GM19463 (cell line): ENCODE data around the gene EFCAB5.
"Not testable (repeated sequence)": the region's sequence is repeated elsewhere in the genome, so short reads cannot be mapped to it uniquely, and the experiment has no call there.

Experiments used
- ATAC-seq: cut with Tn5 transposase; IDR thresholded peaks from one replicate; pipeline ENCODE4 v1.9.1; 2021; ENCODE audit warnings: mild to moderate bottlenecking, moderate library complexity; ENCODE audit not compliant: unreplicated experiment

EFCAB5 gene

GRCh38 chr17:30000755-30001257, 59.4 kb downstream of the EFCAB5 start:
- no peak for ATAC-seq

- ATAC-seq: no peak
Observed at GRCh38 chr17:30002088-30002487, 60.7 kb downstream of the EFCAB5 start.

GRCh38 chr17:30005709-30006320, 64.4 kb downstream of the EFCAB5 start:
- ATAC-seq: no peak

DNA sequence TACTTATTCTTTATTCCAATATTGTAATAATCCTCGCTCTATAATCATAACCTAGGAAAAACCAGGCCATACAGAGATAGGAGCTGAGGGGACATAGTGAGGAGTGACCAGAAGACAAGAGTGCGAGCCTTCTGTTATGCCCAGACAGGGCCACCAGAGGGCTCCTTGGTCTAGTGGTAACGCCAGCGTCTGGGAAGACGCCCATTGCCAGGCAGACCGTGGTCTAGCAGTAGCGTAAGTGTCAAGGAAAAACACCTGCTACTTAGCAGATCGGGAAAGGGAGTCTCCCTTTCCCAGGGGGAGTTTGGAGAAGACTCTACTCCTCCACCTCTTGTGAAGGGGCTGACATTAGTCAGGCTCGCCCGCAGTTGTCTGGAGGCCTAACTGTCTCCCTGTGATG, 70.5 kb downstream of the EFCAB5 start:
- not testable (repeated sequence) for ATAC-seq

DNA sequence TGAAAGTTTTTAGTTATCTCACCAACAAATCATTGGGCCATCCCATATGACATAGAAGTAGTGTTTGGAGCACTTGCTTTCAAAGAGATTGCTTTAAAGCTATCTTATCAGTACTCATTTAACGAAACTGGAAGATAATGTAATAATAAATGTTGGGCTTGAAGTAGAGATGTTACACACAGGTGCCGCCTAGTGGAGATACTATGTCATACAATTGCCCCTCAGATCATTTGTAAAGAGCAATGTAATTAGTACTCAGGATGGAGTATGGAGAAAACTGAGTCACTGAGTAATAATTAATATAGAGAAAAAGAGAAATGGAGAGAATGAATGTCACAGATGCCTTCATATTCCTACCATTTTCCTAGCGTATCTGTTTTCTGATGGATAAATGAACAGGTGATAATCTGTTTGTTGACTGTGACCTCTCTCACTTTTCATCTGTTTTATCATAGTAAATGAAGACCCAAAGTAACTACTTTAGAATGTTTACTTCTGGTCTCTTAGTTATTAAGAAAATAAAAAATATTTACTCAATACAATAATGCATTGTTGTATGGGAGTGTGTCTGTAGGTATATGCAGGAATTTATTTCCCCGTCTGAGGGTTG, 80.4 kb downstream of the EFCAB5 start:
- ATAC-seq: no peak

DNA sequence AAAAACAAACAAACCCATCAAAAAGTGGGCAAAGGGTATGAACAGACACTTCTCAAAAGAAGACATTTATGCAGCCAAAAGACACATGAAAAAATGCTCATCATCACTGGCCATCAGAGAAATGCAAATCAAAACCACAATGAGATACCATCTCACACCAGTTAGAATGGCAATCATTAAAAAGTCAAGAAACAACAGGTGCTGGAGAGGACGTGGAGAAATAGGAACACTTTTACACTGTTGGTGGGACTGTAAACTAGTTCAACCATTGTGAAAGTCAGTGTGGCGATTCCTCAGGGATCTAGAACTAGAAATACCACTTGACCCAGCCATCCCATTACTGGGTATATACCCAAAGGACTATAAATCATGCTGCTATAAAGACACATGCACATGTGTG, 83.9 kb downstream of the EFCAB5 start:
- ATAC-seq: not testable (repeated sequence)

GRCh38 chr17:30027676-30028075, 86.2 kb downstream of the EFCAB5 start:
- no peak for ATAC-seq

DNA sequence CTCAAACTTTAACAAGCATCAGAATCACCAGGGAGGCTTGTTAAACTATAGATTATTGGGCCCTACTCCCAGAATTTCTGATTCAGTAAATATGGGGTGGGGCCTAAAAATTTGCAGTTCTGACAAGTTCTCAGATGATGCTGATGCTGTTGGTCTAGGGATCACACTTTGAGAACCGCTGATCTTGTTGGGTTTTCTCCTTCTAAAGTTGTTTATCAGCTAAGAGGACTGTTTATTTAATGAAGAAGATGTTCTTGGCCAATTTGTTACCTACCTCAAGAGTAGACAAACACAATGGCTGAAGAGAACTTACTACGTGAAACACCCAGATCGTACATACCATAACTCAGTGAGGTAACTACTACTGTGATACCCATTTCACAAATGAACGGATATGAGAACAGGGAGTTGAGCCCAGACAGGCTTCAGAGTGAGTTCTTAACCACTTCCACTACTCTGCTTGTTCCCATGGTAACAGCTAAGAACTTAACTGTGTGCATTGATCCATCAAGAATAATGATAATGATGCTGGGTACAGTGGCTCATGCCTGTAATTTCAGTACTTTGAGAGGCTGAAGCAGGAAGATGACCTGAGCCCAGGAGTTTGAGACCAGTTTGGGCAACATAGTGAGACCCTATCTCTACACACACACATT, 89.9 kb downstream of the EFCAB5 start:
- no peak for ATAC-seq

DNA sequence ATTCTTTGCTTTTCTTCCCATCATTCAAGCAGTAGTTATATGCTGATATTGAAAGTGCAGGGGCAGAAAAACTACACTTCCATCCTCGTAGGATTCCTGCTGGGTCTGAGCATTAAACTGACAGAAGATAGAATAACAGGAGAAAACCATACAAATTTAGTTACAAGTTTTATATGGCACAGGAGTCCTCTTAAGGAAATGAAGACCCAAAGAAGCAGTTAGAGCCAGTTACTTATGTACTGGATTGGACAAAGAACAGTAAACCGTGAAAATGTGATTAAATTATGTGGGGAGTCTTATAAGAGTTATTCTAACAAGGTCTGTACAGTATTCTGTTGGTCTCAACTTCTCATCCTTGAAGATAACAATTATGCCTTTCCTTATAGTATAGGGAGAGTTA, 93.9 kb downstream of the EFCAB5 start:
- ATAC-seq: no peak

GRCh38 chr17:30040719-30041518, 99.5 kb downstream of the EFCAB5 start:
- ATAC-seq: not testable (repeated sequence)

DNA sequence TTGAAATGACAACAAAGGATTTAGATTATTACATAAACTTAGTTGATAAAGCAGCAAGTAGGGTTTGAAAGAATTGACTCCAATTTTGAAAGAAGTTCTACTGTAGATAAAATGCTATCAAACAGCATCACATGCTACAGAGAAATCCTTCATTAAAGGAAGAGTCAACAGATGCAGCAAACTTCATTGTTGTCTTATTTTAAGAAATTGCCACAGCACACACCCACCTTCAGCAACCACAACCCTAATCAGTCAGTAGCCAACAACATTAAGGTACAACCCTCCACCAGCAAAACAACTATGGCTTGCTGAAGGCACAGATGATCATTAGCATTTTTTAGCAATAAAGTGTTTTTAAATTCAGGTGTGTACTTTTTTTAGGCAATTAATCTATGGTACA, 100.1 kb downstream of the EFCAB5 start:
- ATAC-seq: no peak

DNA sequence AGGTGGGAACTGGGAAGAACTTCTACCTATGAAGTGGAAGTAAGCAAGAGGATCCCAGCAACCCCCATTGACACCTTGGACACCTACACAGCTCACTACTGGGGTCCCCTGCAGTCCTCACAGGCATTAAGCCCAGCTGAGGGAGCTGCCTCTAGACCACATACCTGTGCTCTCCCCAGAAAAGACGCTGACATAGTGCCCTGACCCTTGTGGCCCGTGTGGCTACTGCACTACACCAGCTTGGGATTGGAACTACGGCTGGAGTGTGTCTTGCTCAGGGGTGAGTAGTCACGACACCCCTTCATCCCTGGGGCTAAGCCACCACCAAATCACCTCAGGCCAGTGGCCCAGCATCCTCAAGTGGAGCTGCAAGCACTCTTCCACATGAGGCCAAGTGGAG, 120.9 kb downstream of the EFCAB5 start:
- no peak for ATAC-seq

GRCh38 chr17:30064738-30065137, 123.3 kb downstream of the EFCAB5 start:
- no peak for ATAC-seq

DNA sequence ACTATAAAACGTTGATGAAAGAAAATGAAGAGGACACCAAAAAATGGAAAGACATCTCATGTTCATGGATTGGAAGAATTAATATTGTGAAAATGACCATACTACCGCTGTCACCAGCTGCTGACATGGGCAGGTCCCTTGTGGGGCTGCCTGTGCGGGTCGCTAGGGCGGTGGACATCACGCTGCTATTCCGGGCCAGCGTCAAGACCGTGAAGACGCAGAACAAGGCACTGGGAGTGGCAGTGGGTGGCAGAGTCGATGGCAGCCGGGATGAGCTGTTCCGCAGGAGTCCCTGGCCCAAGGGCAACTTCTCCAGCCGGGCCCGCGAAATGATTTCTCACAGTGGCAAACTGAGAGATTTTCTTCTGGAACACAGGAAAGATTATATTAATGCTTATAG, 127.0 kb downstream of the EFCAB5 start:
- no peak for ATAC-seq

DNA sequence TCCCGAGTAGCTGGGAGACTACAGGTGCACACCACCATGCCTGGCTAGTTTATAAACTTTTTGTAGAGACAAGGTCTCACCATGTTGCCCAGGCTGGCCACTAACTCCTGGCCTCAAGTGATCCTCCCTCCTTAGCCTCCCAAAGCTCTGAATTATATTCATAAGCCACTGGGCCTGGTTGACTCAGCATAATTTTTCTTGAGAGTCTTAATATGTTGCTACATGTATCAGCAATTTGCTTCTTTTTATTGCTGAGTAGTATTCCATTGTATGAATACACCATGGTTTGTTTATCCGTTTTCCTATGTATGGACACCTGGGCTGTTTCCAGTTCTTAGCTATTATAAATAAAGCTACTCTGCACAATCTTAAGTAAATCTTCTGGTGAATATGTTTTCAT, 132.8 kb downstream of the EFCAB5 start:
- ATAC-seq: no peak

DNA sequence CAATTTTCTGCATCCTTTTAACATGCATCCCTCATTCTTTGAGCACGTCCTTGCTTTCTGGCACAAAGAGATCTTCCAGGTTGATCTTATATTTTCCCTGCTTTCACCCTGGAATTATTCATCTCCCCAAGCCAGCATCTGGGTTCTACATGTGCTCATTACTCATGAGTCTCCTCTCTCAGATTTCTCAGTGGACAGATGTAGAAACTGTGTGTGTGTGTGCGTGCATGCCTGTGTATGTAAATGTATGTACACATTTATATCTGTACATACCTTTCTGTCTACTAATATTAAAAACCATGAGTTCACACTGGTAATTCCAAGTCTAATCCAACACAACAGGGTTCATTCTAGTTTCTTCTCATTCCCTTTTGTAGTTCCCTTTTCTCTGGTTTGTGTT, 133.3 kb downstream of the EFCAB5 start:
- no peak for ATAC-seq

DNA sequence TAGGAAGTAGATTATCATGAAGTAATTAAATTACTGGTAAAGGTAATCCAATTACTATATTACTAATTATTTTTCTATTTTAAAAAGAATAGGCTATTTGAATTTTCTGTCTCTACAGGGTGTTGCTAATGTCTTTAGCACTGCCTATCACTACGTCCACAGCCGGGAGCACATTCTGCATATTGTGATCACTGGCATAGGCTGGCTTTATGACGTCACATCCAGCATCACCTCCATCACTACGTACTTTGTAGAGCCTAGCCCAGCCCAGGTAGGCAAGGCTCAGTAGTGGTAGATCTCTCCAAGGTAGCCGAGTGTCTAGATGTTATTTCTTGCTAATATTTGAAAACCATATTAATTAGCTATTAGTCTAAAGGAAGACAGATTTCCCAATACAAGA, 141.3 kb downstream of the EFCAB5 start:
- no peak for ATAC-seq

GRCh38 chr17:30084788-30085187, 143.4 kb downstream of the EFCAB5 start:
- no peak for ATAC-seq

GRCh38 chr17:30086896-30087295, 145.5 kb downstream of the EFCAB5 start:
- ATAC-seq: no peak

DNA sequence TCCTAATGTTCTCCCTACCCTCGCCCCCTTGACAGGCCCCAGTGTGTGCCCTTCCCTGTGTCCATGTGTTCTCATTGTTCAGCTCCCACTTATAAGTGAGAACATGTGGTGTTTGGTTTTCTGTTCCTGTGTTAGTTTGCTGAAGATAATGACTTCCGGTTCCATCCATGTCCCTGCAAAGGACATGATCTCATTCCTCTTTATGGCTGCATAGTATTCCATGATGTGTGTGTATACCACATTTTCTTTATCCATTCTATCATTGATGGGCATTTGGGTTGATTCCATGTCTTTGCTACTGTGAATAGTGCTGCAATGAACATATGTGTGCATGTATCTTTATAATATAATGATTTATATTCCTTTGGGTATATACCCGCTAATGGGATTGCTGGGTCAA, 146.0 kb downstream of the EFCAB5 start:
- not testable (repeated sequence) for ATAC-seq

DNA sequence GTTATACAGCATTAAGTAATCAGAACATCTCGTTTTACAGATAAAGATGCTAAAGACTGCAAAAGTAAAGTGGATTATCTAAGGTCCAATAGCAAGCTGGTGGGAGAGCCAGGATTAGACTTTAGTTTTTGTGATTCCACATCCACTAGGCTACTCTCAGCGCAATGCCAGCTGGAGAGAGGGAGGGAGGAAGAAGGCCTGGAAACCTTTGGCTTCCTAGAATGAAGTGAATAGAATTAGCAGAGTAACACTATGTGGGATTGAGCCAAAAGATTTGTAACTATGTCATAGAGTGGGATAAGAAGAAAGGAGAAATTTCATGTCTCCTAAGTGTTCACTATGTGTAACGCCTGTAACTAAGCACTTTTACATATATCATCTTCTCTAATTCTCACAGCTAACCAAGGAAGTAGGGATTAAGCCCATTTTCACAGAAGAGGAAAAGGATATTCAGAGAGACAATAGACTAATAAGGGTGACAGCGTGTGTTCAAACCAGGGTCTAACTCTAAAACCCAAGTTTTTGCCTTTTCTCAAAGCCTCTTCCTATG, 149.8 kb downstream of the EFCAB5 start:
- ATAC-seq: no peak
